GM18873 (cell line): Measurements from ENCODE around the gene SIRPB2.

Source experiments
- ATAC-seq: cut with Tn5 transposase; IDR thresholded peaks from one replicate; pipeline ENCODE4 v1.9.1; 2021; ENCODE audit warnings: mild to moderate bottlenecking, moderate library complexity, moderate number of reproducible peaks; ENCODE audit not compliant: unreplicated experiment, low FRiP score

SIRPB2 gene

DNA sequence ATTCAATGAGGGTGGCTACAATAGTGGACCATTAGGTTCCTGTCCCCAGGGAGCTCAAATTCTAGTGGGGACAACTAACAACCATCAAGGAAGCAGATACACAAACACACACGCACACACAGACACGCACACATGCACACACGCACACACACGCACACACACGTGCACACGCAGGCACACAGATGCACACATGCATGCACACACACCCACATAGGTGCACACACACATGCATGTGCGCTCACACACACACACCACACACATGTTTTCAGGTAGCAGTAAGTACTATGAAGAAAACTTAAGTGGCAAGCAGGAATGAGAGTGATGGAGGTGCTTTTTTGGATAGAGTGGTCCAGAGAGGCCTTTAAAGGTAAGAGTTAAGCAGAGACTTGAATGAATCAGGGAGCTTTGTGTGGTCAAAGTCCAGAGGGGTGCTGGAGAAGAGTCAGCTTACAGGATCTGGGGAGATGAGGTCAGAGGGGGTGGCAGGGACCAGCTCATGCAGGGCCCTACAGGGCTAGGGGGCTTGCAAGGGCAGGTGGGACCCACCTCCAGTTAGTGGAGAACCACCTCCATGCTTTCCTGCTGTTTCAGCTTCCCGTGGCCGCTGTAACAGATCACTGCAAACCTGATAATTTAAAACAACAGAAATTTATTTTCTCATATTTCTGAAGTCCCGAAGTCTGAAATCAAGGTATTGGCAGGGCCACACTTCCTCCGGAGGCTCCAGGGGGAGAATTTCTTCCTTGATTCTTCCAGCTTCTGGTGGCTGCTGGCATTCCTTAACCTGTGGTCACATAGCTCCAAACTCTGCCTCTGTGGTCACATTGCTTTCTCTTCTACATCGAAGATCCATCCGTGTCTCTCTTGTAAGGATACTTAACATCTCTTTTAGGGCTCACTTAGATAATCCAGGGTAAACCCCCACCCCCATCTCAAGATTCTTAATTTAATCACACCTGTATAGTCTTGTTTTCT is 17.7 kb downstream of the SIRPB2 start:
- no peak for ATAC-seq

DNA sequence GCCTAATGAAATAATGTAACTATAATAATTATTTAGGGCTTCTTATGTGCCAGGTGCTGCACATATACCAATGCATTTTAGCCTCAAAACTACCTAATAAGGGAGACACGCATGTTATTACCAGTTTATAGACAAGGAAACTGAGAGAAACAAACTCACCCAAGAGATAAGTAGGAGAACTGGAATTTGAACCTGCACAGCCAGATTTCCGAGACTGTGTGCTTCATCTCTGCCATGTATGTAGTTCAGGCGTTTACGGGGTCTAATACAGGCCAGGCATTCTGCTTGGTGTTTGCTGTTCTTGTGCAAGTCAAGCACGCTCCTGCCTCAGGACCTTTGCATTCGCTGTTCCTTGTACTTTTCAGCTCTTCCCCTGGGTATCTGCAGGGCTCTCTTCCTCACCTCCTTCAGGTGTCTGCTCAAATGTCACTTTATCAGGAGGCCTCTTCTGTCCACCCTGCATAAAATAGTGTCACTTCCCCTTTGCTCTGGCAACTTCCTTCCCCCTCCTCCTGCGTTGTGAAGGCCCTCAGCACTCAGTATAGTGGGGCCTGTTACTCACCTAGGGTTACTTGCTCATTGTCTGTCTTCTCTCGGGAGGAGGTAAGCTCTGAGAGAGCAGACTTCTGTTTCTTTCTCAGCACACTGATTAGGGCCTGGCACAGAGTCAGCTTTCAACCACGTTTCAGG is 18.5 kb downstream of the SIRPB2 start:
- no peak for ATAC-seq

DNA sequence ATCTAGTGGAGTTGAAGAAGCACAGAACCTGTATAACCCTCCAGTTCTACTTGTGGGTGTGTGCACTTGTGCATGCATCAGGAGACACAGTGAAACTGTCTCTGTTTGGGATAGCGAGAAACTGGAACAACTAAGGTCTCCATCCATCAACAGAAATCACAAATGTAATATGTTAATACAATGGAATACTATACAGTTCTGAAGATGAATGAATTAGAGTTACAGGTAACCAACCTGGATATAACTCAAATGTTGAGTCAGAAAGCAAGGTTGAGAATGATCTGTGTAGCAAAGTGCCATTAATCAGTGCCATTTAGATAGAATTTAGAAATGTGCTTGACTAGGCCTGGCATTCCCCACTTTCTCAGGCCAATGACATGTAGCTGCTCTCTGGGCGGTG is 20.0 kb downstream of the SIRPB2 start:
- ATAC-seq, result no peak

DNA sequence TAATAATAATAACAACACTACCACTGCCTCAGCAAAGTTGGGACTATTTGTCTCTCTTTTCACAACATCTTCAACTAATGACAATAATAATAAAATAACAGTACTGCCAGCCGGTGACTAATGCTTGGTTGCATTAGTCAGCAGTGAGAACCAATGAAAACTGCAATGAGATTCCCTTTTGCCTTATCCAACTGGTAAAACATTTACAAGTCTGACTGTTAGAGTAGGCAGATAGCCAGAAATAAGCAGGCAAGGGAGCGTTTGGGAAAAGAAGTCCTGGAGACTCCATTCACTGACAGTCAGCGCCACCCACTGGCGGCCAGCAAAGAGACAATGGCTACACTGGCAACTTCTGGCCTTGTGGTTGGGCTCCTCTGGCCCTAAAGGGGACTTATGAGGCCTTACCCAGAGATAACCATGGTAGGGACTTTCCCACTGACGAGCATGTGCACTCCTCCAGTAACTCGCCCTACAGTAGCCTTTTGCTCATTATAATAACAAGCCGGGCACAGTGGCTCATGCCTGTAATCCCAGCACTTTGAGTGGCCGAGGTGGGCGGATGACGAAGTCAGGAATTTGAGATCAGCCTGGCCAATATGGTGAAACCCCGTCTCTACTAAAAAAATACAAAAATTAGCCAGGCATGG is 21.2 kb downstream of the SIRPB2 start:
- ATAC-seq, result peak; percentile 32

DNA sequence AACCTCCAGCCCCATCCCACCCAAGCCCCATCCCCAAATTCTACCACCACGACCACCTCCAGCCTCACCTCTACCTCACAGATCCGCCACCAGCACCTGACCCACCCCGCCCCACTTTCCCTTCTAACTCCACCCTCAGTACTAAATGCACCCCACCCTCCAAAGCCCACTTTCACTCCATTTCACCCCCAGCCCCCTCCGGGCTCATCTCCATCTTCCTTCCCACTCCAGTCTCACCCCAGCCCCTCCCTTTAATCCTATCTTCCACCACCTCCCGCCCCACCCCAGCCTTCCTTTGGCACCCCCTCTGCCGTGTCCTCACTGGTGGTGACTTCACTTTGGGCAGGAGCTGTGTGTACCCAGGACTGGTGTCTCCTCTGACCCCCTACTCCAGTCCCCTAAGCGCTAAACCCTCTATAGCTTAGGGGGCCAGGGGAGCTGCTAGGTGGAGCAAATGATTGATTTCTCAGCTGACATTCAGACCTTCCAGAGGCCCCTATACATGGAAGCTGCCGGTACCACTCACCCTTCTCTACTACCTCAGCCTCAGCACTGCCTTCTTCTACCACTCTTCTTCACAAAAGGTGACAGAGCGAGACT is 21.8 kb downstream of the SIRPB2 start:
- no peak for ATAC-seq

DNA sequence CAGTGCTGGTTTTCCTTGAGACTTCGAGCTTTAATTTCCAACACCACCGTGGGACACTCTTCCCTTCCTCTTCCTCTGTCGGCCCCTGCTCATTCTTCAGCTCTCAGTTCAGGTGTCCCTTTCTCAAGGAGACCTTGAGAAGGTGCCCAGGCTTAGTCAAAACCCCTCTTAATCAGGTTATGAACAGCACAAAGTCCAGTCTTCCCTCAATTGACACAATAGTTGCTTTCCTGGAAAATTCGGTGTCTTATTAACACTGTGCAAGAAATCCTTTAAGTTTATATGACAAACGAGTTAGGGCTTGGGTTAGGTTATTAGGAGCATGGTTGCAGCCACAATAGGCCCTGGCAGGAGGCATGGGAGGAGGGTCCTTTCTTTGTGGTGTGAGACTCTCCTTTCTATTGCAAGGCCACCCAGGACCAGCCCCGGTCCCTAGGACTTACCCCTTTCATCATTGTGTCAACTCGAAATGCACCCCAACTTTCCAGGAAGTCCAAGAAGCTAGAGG is 23.0 kb downstream of the SIRPB2 start:
- ATAC-seq, result no peak

DNA sequence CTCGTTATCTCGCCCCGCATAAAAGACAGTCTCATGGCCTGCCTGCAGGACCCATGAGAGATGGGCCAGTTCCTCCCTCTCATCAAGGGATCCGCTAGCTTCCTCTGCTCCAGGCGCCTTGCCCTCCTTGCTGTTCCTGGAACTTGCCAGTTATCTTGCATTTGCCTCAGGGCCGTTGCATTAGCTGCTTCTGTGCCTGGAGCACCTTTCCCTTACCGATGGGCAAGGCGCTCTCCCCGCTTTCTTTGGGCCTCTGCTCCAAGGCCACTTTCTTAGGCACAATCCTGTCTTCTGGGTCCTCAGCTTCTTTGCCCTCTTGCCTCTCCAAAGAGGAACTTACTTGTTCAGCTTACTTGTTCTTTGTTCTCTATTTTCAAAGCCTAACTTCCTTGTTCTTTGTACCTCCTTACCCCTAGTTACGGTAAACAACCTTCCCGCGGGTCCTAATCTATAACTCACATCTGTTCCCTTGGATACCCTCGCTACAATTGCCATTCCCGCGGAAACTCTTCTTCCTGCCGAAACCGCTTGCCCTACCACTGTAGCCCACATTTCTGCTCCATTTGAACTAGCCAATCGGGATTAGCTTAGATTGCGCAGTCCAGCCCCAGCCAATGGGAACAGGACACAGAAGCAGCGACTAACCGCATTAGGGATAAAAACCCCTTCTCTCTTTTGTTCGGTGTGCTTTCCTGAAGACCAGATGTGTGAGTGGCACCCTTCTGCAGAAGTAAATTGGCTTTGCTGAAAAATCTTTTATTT is 23.7 kb downstream of the SIRPB2 start:
- ATAC-seq, result no peak

DNA sequence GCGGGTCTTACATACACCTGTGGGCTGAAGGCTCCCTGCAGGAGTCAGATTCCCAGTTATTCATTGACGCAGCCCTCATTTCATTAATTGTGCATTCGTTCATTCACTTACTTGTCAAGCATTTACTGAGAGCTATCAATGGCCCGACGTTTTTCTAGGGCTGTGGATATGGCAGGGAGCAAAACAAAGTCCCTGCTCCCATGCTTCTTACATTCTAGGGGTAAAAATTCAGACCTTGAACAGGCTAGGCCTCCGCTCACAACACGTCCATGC is 24.2 kb downstream of the SIRPB2 start:
- ATAC-seq, result no peak

DNA sequence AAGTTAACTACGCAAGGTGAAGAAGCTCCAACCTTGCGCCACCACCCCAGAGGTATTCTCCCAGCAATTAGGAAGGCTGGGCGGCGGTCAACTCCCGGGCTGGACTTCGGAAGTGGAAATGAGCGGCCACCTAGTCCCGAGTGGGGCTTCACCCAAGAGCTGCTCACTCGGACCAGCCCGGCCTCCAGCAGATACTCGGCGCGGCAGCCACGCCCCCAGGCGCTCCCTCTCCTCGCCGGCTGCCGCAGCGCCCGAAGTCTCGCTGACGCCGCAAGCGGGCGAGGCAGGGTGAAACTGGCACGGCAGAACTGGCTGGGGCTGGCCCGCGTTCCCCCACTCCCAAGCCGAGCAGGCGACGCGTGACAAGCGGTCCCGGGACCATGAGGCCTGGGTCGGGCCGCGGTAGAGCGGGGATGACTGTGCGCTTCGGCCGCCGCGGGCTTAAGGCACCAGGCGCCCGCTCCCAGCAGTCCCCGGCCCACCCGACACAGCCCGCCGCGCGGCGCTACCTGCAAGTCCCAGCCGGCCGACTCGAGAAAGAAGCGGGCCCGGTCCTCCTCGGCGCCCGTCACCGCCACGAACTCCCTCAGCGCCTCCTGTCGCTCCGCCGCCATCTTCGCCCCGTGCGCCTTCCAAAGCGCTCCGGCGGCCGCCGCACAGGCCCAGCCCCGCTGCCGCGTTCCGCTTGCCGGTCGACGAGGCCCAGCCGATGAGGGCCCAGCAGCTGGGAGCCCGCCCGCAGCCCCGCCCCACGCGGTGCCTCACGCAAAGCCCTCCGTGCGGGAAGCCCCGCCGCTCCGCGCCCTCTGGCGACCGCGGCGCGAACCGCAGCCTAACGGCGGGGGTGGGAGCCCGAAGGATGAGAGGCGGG is 24.8 kb downstream of the SIRPB2 start, which contains the start of gene NSFL1C:
TSS of gene NSFL1C (minus strand) at position 639 of the 871 bp plus-strand sequence. CDS start at position 614, 25 bp downstream.
- ATAC-seq, result peak; percentile 73

DNA sequence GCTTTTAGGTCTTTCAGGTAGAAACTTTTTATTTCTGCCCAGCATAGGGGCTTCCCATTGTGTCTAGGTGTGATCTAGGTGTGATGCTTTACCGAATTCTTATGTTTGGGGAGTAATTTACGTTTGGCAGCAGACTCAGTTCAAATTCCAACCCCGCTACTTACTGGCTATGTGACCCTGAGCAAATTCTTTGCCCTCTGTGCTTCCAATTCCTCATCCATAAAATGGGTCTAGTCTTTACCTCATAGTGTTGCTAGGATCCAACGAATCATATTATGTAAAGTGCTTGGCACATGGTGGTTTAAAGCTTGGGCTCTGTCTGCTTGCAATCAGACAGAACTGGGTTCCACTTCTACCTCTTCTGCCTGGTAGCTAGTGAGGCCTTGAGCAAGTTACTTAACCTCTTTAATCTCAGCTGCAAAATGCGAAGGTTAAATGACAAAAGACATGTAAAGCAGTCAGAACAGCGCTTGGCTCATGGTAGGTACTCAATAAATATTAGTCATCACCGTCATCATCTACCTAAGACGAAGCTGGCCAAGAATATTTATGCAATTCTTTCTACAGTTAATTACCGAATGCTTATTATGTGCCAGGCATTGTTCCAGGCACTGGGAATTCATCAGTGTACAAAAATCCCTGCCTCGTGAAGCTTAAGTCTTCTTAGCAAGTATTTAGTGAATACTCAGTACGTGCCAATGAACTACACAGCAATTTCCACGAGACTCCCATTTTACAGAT is 25.6 kb downstream of the SIRPB2 start:
- no peak for ATAC-seq

DNA sequence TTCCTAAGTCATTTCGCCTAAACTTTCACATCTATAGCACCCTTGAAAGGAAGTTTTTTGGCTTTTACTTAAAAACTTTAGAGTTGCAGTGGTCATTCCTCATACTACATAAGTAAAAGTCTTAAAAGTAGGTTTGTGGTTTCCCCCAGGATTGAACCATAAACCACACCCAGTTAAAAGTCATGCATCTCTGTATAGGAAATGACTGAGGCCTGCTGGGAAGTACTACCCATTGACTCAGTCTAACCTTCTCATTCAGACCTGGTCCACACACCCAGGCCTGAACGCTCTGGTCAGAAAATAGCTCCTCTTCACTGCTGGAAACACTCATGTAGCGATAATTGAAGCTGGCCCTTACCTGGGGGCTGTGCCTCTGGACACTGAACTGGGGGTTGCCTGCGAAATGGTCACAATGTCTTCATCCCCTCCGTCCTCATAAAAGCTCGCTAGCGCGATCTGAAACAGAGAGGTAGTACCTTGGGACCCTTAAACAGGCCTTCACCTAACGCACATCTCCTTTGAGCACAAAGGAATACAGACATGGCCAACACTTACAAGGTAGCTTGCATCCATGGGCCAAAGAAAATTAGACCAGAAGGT is 27.1 kb downstream of the SIRPB2 start:
- no peak for ATAC-seq

DNA sequence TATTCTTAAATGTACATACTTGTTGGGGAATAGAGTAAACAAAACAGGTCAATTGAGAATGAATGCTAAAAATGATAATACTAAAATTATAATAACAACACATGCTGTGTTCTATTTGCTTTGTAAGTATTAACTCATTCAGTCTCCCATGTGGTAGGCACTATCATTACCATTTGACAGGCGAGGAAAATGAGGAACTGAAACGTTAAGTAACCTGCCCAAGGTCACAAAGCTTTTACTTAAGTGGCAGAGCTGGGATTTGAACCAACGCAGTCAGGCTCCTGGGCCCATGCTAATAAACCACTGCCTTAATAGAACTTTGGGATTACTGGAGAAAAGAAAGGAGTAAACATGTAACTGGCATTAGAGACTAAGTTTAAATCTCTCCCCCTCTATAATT is 28.4 kb downstream of the SIRPB2 start:
- ATAC-seq, result no peak

DNA sequence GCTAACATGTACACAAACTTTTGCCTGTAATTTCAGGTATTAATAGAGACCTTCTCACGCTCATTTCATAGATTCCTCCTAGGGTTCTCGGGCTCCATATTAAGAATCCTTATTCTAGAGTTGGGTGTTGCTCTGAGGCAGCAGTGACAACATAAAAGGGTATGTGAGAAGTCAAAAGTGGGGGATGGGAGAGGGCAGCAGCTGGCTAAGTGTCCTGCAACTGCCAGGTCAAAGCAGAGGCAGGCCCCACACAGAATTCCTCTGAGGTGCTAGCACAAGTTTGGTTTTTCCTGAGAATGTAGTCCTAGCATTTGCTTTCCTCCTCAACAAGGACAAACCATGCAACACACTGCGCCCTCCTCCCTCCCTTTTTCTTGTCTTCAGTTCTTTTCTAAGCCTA is 29.2 kb downstream of the SIRPB2 start:
- no peak for ATAC-seq

DNA sequence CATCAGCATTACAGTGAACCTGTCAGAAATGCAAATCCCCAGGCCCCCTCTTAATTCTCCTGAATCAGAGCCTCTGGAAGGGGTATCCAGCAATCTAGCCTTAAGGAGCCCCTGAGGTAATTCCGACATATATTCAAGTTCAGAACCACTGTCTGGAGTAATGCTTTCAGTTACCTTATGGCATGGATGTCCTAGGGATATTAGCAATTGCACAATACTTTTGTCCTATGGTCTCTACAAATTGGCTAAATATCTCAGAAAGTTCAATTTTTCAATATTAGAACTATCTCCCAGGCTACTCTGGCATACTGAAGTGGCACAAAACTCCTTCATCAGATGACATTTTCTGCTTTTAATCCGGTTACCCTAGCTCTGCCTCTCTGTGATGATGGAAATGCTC is 30.9 kb downstream of the SIRPB2 start:
- no peak for ATAC-seq

DNA sequence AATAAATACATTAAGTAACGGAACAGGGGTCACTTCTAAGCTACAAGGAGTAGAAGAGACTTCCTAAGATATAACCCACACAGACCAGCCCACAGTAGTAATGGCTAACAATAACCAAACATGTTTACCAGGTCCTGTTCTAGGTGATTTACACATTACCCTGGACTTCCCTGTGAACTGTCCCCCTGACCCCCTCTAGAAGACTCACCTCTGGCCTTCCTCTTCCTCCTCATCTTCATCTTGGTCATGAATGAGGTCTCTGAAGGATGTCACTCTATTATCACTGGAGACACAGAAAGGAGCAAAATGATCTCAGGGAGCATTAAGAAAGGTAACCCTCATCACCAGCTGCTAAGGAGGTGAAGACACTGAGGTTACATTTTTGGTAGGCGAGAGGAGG is 33.2 kb downstream of the SIRPB2 start:
- no peak for ATAC-seq

DNA sequence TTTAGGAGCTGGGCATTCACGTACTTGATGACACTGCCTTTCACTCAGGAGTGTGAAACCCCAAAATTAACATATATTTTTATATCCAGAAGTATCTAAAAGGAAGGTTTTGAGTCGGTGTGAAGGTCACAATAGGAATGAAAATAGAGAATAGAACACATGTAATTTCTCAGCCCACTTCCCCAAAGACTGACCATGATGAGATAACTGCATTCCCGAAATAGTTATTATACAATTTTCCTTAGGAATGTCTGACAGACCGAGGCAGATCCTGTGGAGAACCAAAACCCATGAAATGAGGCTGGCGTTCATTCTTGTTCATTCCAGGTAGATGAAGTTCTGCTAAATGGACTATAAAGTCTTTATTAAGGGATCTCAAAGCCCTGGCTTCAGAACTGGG is 34.9 kb downstream of the SIRPB2 start:
- ATAC-seq, result no peak

DNA sequence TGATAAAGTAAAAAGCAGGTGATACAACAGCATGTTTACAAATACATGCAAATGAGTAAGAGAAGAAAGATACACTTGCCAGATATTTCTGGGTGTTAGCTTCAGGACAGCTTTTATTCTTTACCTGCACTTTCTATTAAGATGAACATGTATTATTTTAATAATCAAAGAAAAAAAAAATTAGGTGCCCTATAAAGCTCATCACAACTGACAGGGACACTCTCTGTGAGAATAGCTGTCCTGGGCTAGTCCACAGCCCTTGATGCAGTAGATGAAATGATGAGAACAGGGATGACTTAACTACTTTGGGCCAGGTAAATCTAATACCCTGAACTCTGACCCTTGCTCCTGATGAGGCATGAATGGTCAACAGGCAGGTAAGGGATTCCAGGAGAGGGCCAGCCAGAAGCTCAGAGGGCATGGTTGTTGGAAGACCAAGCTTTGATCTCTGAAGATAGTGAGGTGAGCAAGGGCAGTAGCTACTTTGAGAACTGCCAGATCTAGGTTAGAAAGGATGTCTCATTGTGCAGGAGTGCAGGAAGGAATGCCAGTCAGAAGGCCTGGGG is 40.2 kb downstream of the SIRPB2 start:
- ATAC-seq, result no peak

DNA sequence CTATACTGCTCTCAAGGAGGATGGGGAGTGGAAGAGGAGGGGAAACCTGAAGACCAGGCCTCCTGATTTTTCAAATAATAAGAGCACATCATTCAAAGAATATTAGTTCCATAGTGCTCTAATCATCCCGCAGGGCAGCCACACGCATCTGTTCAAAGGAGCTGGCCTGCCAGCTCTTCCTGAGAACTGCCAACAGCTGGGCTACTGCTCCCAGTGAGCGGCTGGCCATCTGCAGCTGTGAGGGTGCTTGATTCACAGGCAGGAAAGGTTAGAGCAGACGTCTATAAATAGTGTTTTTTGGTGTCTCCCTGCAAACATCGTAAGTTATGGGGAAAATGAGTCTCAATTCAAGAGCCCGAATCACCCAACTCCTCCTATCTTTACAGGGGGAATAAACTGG is 41.9 kb downstream of the SIRPB2 start:
- ATAC-seq, result no peak
